Measurements from ENCODE around the gene MALRD1. TPM values are rescaled to one million over a fixed set of nuclear protein-coding genes. Genes with fewer than 3 reads are reported as not detected.
A peak's percentile ranks its signal among the peaks of the same experiment; 100 is the strongest.

The MALRD1 gene
- total RNA-seq, 1 experiment from 2014 or later = 0.86 TPM

DNA sequence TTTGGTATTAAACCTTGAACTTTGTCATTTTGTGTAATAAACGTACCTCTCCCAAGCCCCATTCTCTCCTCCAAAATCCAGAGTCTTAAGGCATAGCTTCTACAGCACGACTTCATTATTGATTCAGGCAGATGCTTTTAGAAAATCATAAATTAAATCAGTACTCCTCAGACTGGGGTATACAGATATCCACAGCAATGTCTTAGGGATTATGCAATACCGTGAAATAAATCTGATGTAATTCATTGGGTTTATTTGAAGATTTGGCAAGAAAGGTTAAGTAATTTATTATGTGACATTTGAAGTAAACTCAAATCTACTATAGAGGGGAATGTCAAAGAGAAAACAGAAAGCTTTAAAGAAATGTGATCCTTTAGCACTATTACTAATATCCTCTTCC lies 521.5 kb downstream of the MALRD1 start:
- no peaks in the 10 kb centered on the region for H3K27me3 ChIP-seq (replicated peaks; ENCODE audit: insufficient read depth, low read depth, low read length, poor library complexity)
- no peaks in the 10 kb centered on the region for H3K9me3 ChIP-seq (ENCODE audit: low read depth, low read length, poor library complexity, severe bottlenecking)
- DNase-seq (ENCODE audit: low spot score) = peak; percentile 36
- no TSS peak for BruUV-seq (replicated peaks)
- no peak overlapping the region for H3K27ac ChIP-seq (ENCODE audit: low read depth, low read length, poor library complexity, severe bottlenecking)
- ChIA-PET CTCF (no interaction called here), POLR2A (ENCODE audit: low non-redundant PET) (no interaction called here)
- no peaks in the 10 kb centered on the region for H3K36me3 ChIP-seq (ENCODE audit: insufficient read depth, low read length, poor library complexity, severe bottlenecking)
- H3K4me3 ChIP-seq (ENCODE audit: low read depth, low read length, poor library complexity, severe bottlenecking) = no peak overlapping the region
- TF ChIP-seq, protein P1, sequence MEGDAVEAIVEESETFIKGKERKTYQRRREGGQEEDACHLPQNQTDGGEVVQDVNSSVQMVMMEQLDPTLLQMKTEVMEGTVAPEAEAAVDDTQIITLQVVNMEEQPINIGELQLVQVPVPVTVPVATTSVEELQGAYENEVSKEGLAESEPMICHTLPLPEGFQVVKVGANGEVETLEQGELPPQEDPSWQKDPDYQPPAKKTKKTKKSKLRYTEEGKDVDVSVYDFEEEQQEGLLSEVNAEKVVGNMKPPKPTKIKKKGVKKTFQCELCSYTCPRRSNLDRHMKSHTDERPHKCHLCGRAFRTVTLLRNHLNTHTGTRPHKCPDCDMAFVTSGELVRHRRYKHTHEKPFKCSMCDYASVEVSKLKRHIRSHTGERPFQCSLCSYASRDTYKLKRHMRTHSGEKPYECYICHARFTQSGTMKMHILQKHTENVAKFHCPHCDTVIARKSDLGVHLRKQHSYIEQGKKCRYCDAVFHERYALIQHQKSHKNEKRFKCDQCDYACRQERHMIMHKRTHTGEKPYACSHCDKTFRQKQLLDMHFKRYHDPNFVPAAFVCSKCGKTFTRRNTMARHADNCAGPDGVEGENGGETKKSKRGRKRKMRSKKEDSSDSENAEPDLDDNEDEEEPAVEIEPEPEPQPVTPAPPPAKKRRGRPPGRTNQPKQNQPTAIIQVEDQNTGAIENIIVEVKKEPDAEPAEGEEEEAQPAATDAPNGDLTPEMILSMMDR (conservative IDR thresholded peaks at IDR 0.05; ENCODE audit: low read depth, low read length) = no peak
- no peak for TF ChIP-seq EZH2 (IDR thresholded peaks at IDR 0.05; ENCODE audit: borderline replicate concordance, low read depth, low read length, poor library complexity, severe bottlenecking)
- intact Hi-C loops (cut with micrococcal nuclease; ENCODE audit: unreplicated experiment) = no loop called here
- peaks cover 16% of the 10 kb centered on the region for H3K4me1 ChIP-seq (ENCODE audit: insufficient read depth, low read length, poor library complexity, severe bottlenecking)

DNA sequence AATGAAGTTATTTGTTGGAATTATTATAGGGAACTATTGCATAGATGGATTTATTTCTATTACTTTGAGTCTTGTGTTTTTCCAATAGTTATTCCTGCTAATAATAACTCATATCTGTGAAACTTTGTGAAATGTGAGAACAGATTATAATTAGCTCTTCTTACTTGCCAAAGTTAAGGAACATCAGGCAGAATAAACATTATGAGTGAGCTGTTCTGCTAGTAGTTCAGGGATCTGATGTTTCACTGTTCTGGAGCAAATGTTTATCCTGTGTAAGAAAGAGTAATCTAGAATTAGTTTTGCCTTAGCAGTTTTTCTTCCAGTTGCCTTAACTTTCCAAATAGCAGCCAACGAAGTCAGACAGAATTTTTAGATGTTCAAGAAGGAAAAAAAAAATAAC lies 522.4 kb downstream of the MALRD1 start:
- no peaks in the 10 kb centered on the region for H3K9me3 ChIP-seq (ENCODE audit: low read depth, low read length, poor library complexity, severe bottlenecking)
- H3K27me3 ChIP-seq (replicated peaks; ENCODE audit: insufficient read depth, low read depth, low read length, poor library complexity) = no peaks in the 10 kb centered on the region
- peaks cover 16% of the 10 kb centered on the region for H3K4me1 ChIP-seq (ENCODE audit: insufficient read depth, low read length, poor library complexity, severe bottlenecking)
- ChIA-PET CTCF (no interaction called here), POLR2A (ENCODE audit: low non-redundant PET) (interaction anchor here (0.6 kb wide), 1 partner anchor 52 kb away, joined by 4 read pairs; no protein-coding TSS in a partner anchor)
- intact Hi-C loops (cut with micrococcal nuclease; ENCODE audit: unreplicated experiment) = no loop called here
- H3K4me3 ChIP-seq (ENCODE audit: low read depth, low read length, poor library complexity, severe bottlenecking) = no peak overlapping the region
- DNase-seq (ENCODE audit: low spot score) = no peak
- TF ChIP-seq, protein P1 (conservative IDR thresholded peaks at IDR 0.05; ENCODE audit: low read depth, low read length) = no peak
- TF ChIP-seq EZH2 (IDR thresholded peaks at IDR 0.05; ENCODE audit: borderline replicate concordance, low read depth, low read length, poor library complexity, severe bottlenecking) = no peak
- H3K36me3 ChIP-seq (ENCODE audit: insufficient read depth, low read length, poor library complexity, severe bottlenecking) = no peaks in the 10 kb centered on the region
- no TSS peak for BruUV-seq (replicated peaks)
- H3K27ac ChIP-seq (ENCODE audit: low read depth, low read length, poor library complexity, severe bottlenecking) = no peak overlapping the region

DNA sequence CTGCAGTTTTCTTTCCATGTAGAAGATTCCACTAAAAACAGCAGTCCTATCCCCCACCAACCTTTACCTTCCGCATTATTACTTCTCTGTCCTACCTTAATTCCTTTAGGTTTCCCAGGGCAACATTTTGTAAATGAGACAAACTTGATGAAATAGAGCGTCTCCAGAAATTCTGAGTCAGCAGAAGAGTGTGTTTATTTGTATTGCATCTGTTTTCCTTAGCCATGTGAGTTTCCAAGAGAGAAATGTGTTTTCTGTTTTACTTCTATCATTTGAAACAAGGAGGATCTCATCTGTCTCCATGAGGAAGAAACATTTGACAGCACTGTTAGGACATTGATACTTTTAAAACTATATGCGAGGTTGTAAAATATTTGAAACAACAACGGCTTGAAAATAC lies 523.5 kb downstream of the MALRD1 start:
- H3K4me1 ChIP-seq (ENCODE audit: insufficient read depth, low read length, poor library complexity, severe bottlenecking) = peaks cover 23% of the 10 kb centered on the region
- no peak for TF ChIP-seq EZH2 (IDR thresholded peaks at IDR 0.05; ENCODE audit: borderline replicate concordance, low read depth, low read length, poor library complexity, severe bottlenecking)
- TF ChIP-seq, protein P1 (conservative IDR thresholded peaks at IDR 0.05; ENCODE audit: low read depth, low read length) = no peak
- no peaks in the 10 kb centered on the region for H3K36me3 ChIP-seq (ENCODE audit: insufficient read depth, low read length, poor library complexity, severe bottlenecking)
- no TSS peak for BruUV-seq (replicated peaks)
- intact Hi-C loops (cut with micrococcal nuclease; ENCODE audit: unreplicated experiment) = no loop called here
- ChIA-PET POLR2A (ENCODE audit: low non-redundant PET) (no interaction called here), CTCF (no interaction called here)
- no peaks in the 10 kb centered on the region for H3K27me3 ChIP-seq (replicated peaks; ENCODE audit: insufficient read depth, low read depth, low read length, poor library complexity)
- no peak for DNase-seq (ENCODE audit: low spot score)
- no peaks in the 10 kb centered on the region for H3K9me3 ChIP-seq (ENCODE audit: low read depth, low read length, poor library complexity, severe bottlenecking)
- no peak overlapping the region for H3K27ac ChIP-seq (ENCODE audit: low read depth, low read length, poor library complexity, severe bottlenecking)
- H3K4me3 ChIP-seq (ENCODE audit: low read depth, low read length, poor library complexity, severe bottlenecking) = no peak overlapping the region

All from A673 (cell line).